Mucosa of descending colon (tissue), 3 donors: ENCODE results near the gene DST. TPM values are rescaled to one million over a fixed set of nuclear protein-coding genes. Genes with fewer than 3 reads are reported as not detected.

Experiments used
- ATAC-seq: fragments of 200-7000 bp; cut with Tn5 transposase; one replicate; pipeline ENCODE4 v1.9.1; 2020; ENCODE audit warnings: mild to moderate bottlenecking, moderate library complexity
- DNase-seq, 3 donors: peaks; one replicate each; pipeline ENCODE4 v3.0.0-alpha.2; 2020
- H3K36me3 ChIP-seq: fragments of 200-600 bp; one replicate; pipeline ENCODE4 v1.8.0; 2021; ENCODE audit warnings: low read depth, mild to moderate bottlenecking
- H3K4me1 ChIP-seq: fragments of 200-600 bp; one replicate; pipeline ENCODE4 v1.8.0; 2021; ENCODE audit warnings: low read depth, mild to moderate bottlenecking
- H3K4me3 ChIP-seq: fragments of 200-600 bp; one replicate; pipeline ENCODE4 v1.8.0; 2021; ENCODE audit warnings: mild to moderate bottlenecking
- H3K9me3 ChIP-seq: fragments of 200-600 bp; one replicate; pipeline ENCODE4 v1.8.0; 2021; ENCODE audit warnings: mild to moderate bottlenecking
- CTCF ChIP-seq: fragments of 200-600 bp; IDR thresholded peaks from one replicate; pipeline ENCODE4 v1.8.0; 2022; ENCODE audit warnings: antibody characterized with exemption, mild to moderate bottlenecking
- intact Hi-C, 2 donors: fragments of 100-400 bp; cut with DNase I in 1 of 2; cut with micrococcal nuclease in 1 of 2; formaldehyde crosslinking; loops; one replicate each; pipeline versions ENCODE4 v1.11.0 to v1.11.1; 2022; cut with DNase I, micrococcal nuclease
- total RNA-seq, 3 donors: library from RNA; stranded (reverse); fragmentation: NEBNext Ultra II Directional in 2 of 3; extraction: Animal tissue kit (Norgen Biotek cat#: 25700) in 2 of 3; gene quantifications; one replicate each; pipeline versions ENCODE4 v1.2.1 to v1.2.4, GENCODE V29; 2021 to 2023
- donor health status: DM: no; HTN: no; CAD: no; lungs with moderate emphysema.
- donor health status: DM: no; HTN: no; CAD: no.
- donor health status: DM: no; HTN: yes; CAD: no.

DST gene
- total RNA-seq, 3 donors from 2014 or later: 208 to 580 (median 356) TPM

- H3K36me3 ChIP-seq: no peaks in the 10 kb centered on the region
- ATAC-seq (no peak), DNase-seq (no peak)
- no peaks in the 10 kb centered on the region for H3K9me3 ChIP-seq
- H3K4me3 ChIP-seq: no peak overlapping the region
- no peaks in the 10 kb centered on the region for H3K4me1 ChIP-seq
- TF ChIP-seq CTCF: no peak
- intact Hi-C loops: no loop called here
These were observed 131.1 kb downstream of the DST start for GRCh38 chr6:56511591-56511990.

GRCh38 chr6:56510984-56511531, 131.6 kb downstream of the DST start:
- DNase-seq: peak in 1 of 3 donors; percentile 72
- no peaks in the 10 kb centered on the region for H3K36me3 ChIP-seq
- H3K4me3 ChIP-seq: no peak overlapping the region
- intact Hi-C loops: no loop called here
- TF ChIP-seq CTCF: no peak
- ATAC-seq: peak; percentile 93
- no peaks in the 10 kb centered on the region for H3K9me3 ChIP-seq
- no peaks in the 10 kb centered on the region for H3K4me1 ChIP-seq

- intact Hi-C loops: no loop called here
- TF ChIP-seq CTCF: no peak
- H3K4me1 ChIP-seq: no peaks in the 10 kb centered on the region
- no peak for ATAC-seq
- no peak overlapping the region for H3K4me3 ChIP-seq
- H3K9me3 ChIP-seq: no peaks in the 10 kb centered on the region
- no peak for DNase-seq
- H3K36me3 ChIP-seq: no peaks in the 10 kb centered on the region
These were observed 133.7 kb downstream of the DST start for GRCh38 chr6:56509031-56509430.

- no peaks in the 10 kb centered on the region for H3K36me3 ChIP-seq
- H3K9me3 ChIP-seq: no peaks in the 10 kb centered on the region
- intact Hi-C loops: no loop called here
- no peak for TF ChIP-seq CTCF
- no peaks in the 10 kb centered on the region for H3K4me1 ChIP-seq
- ATAC-seq: no peak
- H3K4me3 ChIP-seq: no peak overlapping the region
- DNase-seq: no peak
These were observed 135.2 kb downstream of the DST start for GRCh38 chr6:56507517-56507916.

GRCh38 chr6:56505512-56506260, 137.0 kb downstream of the DST start:
- intact Hi-C loops: no loop called here
- H3K36me3 ChIP-seq: no peaks in the 10 kb centered on the region

More at GRCh38 chr6:56505512-56506260, 137.0 kb downstream of the DST start:
- no peak for ATAC-seq
- no peak for TF ChIP-seq CTCF
- Histone ChIP-seq H3K4me1 (no peaks in the 10 kb centered on the region), H3K4me3 (no peak overlapping the region), H3K9me3 (no peaks in the 10 kb centered on the region)
- no peak for DNase-seq
